HG03196 (cell line): Measurements from ENCODE around the gene GATAD2A.
"Not testable (repeated sequence)": the region's sequence is repeated elsewhere in the genome, so short reads cannot be mapped to it uniquely, and the experiment has no call there.

Experiments
- ATAC-seq: cut with Tn5 transposase; IDR thresholded peaks from one replicate; pipeline ENCODE4 v1.9.1; 2021; ENCODE audit not compliant: unreplicated experiment

The GATAD2A gene

GRCh38 chr19:19464339-19465098 lies 59.0 kb downstream of the GATAD2A start:
- no peak for ATAC-seq

GRCh38 chr19:19465436-19466070 lies 60.1 kb downstream of the GATAD2A start:
- no peak for ATAC-seq

- ATAC-seq = no peak
These were observed 60.7 kb downstream of the GATAD2A start for GRCh38 chr19:19466201-19466600.

GRCh38 chr19:19468424-19469050 lies 63.1 kb downstream of the GATAD2A start:
- no peak for ATAC-seq

- ATAC-seq = no peak
These were observed 65.1 kb downstream of the GATAD2A start for GRCh38 chr19:19470579-19470978.

GRCh38 chr19:19471682-19472081 lies 66.2 kb downstream of the GATAD2A start:
- no peak for ATAC-seq

- not testable (repeated sequence) for ATAC-seq
These were observed 66.6 kb downstream of the GATAD2A start for GRCh38 chr19:19472106-19472505.

- ATAC-seq = no peak
These were observed 69.7 kb downstream of the GATAD2A start for GRCh38 chr19:19475015-19475765.

- ATAC-seq = no peak
These were observed 70.7 kb downstream of the GATAD2A start for GRCh38 chr19:19475849-19476828.

- ATAC-seq = no peak
These were observed 72.4 kb downstream of the GATAD2A start for GRCh38 chr19:19477705-19478383.

- no peak for ATAC-seq
These were observed 75.2 kb downstream of the GATAD2A start for GRCh38 chr19:19480688-19481087.

- ATAC-seq = no peak
These were observed 77.5 kb downstream of the GATAD2A start for GRCh38 chr19:19482809-19483596.

- no peak for ATAC-seq
These were observed 79.9 kb downstream of the GATAD2A start for GRCh38 chr19:19485161-19485997.

- no peak for ATAC-seq
These were observed 80.5 kb downstream of the GATAD2A start for GRCh38 chr19:19485998-19486290.

GRCh38 chr19:19486343-19487076 lies 81.0 kb downstream of the GATAD2A start:
- no peak for ATAC-seq

- ATAC-seq = no peak
These were observed 81.8 kb downstream of the GATAD2A start for GRCh38 chr19:19487077-19487949.
